Uterus (tissue), 4 donors: ENCODE measurements around the gene DNHD1. TPM values are rescaled to one million over a fixed set of nuclear protein-coding genes. Genes with fewer than 3 reads are reported as not detected.

Experiments used
- DNase-seq, 2 donors: peaks; one replicate each; pipeline ENCODE4 v3.0.0-alpha.2; 2019 to 2020
- H3K27ac ChIP-seq, 2 donors: fragments of 200-600 bp; sonication (generic); 1 replicate in 1 of 2; 2 replicates in 1 of 2; pipeline ENCODE4 v1.5.1; 2016 to 2018
- H3K27me3 ChIP-seq, 2 donors: fragments of 200-600 bp; sonication (generic); one replicate each; pipeline ENCODE4 v1.5.1; 2018 to 2019; ENCODE audit warnings: control low read depth in 1 of 2
- H3K36me3 ChIP-seq, 2 donors: fragments of 200-600 bp; sonication (generic); one replicate each; pipeline ENCODE4 v1.5.1; 2019; ENCODE audit warnings: control low read depth in 1 of 2
- H3K4me1 ChIP-seq, 2 donors: fragments of 200-600 bp; sonication (generic); one replicate each; pipeline ENCODE4 v1.5.1; 2018 to 2019; ENCODE audit warnings: control low read depth in 1 of 2
- H3K4me3 ChIP-seq, 2 donors: fragments of 200-600 bp; sonication (generic); 1 replicate in 1 of 2; 2 replicates in 1 of 2; pipeline ENCODE4 v1.5.1; 2018 to 2019; ENCODE audit warnings: mild to moderate bottlenecking in 1 of 2
- H3K9me3 ChIP-seq, 2 donors: fragments of 200-600 bp; sonication (generic); one replicate each; pipeline ENCODE4 v1.5.1; 2019; ENCODE audit warnings: control low read depth in 1 of 2
- POLR2A ChIP-seq, 2 donors: fragments of 450-650 bp; IDR thresholded peaks; one replicate each; pipeline ENCODE4 v1.6.1; 2016; ENCODE audit warnings: antibody characterized with exemption in 2 of 2, mild to moderate bottlenecking in 1 of 2, moderate library complexity in 1 of 2
- intact Hi-C: fragments of 100-400 bp; cut with DNase I; formaldehyde crosslinking; loops from one replicate; pipeline ENCODE4 v1.15.1; 2023; ENCODE audit warnings: low total_unique reads
- total RNA-seq, 4 donors: library from RNA; depleted of rRNA in 3 of 4; stranded (reverse); fragments of >200 nt in 3 of 4; gene quantifications; one replicate each; pipeline versions ENCODE4 v1.1.0 to v1.2.4, GENCODE V29; 2014 to 2023
- TF ChIP-seq, protein P1 (sequence below), 4 experiments: fragments of 200-600 bp in 2 of 4; fragments of 450-650 bp in 2 of 4; sonication (generic) in 2 of 4; IDR thresholded peaks; one replicate each; pipeline ENCODE4 v1.5.1; 2016 to 2019; ENCODE audit warnings: antibody characterized with exemption in 4 of 4, mild to moderate bottlenecking in 2 of 4, moderate library complexity in 1 of 4
- donor health status: DM: yes; HTN: yes; CAD: no.

DNHD1 gene
- total RNA-seq, 4 donors from 2014 or later, result 9.4 to 32.5 (median 22.5) TPM

DNA sequence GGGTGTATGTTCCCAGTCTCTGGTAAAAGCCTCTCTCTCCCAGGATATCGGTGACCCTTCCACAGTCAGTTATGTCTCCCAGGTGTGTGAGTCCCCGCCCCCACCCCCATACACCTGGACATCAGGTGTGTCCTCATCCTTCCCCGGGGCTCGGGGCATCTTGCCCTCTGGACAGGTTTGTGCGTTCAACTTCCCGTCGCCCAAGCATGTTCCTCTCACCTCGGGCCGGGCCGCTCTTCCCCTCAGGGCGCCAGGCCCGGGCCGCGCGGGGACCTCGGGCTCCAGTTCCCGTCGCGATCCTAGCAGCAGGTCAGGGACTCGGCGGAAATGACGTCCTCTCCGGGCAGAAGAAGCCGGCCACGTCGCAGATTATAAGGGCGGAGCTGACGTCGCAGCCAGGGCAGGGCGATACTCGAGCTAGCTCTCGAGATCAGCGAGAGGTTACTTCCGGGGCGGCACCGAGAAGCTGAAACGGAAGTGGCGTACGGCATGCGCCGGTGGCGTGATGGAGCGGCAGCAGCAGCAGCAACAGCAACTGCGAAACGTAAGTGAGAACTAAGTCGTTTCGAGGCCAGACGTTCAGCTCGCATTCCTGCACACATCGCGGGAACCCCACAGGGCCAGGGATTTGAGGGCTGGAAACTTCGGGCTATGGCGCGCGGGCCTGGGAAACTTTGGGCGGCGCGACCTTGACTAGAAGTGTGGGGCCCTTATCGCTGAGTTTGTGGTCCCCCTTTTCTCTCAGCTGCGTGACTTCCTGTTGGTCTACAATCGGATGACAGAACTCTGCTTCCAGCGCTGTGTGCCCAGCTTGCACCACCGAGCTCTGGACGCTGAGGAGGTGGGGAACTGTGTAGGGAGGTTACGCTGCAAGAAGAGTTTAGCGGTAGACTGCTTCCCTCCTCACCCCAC lies 15.8 kb upstream of the DNHD1 start, which contains the start of the genes ARFIP2 and TIMM10B:
ARFIP2 (minus strand) TSS at position 320 of the 912 bp plus-strand sequence. CDS start 910 bp downstream, outside the sequence.
TIMM10B (plus strand) TSS at position 490 of the 912 bp plus-strand sequence; CDS start at position 506, 16 bp downstream.
- Histone ChIP-seq H3K4me3 (peak within 1 kb of the TSS; percentile 84 to 92), H3K27ac (peak within 1 kb of the TSS; percentile 93 to 94), H3K4me1 (peaks cover 6% of the 10 kb centered on the region in 2 donors), H3K36me3 (no peaks in the 10 kb centered on the region), H3K9me3 (no peaks in the 10 kb centered on the region), H3K27me3 (no peaks in the 10 kb centered on the region)
- intact Hi-C loops, result no loop called here
- TF ChIP-seq POLR2A (IDR thresholded peaks at IDR 0.05), result peak; percentile 84 to 88
- TF ChIP-seq, protein P1, sequence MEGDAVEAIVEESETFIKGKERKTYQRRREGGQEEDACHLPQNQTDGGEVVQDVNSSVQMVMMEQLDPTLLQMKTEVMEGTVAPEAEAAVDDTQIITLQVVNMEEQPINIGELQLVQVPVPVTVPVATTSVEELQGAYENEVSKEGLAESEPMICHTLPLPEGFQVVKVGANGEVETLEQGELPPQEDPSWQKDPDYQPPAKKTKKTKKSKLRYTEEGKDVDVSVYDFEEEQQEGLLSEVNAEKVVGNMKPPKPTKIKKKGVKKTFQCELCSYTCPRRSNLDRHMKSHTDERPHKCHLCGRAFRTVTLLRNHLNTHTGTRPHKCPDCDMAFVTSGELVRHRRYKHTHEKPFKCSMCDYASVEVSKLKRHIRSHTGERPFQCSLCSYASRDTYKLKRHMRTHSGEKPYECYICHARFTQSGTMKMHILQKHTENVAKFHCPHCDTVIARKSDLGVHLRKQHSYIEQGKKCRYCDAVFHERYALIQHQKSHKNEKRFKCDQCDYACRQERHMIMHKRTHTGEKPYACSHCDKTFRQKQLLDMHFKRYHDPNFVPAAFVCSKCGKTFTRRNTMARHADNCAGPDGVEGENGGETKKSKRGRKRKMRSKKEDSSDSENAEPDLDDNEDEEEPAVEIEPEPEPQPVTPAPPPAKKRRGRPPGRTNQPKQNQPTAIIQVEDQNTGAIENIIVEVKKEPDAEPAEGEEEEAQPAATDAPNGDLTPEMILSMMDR (IDR thresholded peaks at IDR 0.05), result no peak
- DNase-seq, result peak; percentile 98 to 99

DNA sequence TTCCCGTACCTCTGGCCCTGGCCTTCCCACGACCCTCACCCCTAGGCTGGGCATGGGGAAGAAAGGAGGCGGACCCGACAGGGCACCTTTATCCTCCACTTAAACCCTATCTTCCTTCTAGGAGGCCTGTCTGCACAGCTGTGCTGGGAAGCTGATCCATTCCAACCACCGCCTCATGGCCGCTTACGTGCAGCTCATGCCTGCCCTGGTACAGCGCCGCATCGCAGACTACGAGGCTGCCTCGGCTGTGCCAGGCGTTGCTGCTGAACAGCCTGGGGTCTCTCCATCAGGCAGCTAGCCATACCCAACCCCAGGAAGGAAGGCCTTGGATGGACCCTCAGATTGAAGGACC lies 15.2 kb upstream of the DNHD1 start:
- intact Hi-C loops, result no loop called here
- H3K36me3 ChIP-seq, result no peaks in the 10 kb centered on the region
- H3K27me3 ChIP-seq, result no peaks in the 10 kb centered on the region
- peak overlapping the region; percentile 84 to 92 for H3K4me3 ChIP-seq
- TF ChIP-seq, protein P1 (IDR thresholded peaks at IDR 0.05), result no peak
- no peak for TF ChIP-seq POLR2A (IDR thresholded peaks at IDR 0.05)
- no peak for DNase-seq
- no peaks in the 10 kb centered on the region for H3K9me3 ChIP-seq
- peak overlapping the region; percentile 93 to 94 for H3K27ac ChIP-seq
- H3K4me1 ChIP-seq, result peaks cover 6% of the 10 kb centered on the region in 2 donors

DNA sequence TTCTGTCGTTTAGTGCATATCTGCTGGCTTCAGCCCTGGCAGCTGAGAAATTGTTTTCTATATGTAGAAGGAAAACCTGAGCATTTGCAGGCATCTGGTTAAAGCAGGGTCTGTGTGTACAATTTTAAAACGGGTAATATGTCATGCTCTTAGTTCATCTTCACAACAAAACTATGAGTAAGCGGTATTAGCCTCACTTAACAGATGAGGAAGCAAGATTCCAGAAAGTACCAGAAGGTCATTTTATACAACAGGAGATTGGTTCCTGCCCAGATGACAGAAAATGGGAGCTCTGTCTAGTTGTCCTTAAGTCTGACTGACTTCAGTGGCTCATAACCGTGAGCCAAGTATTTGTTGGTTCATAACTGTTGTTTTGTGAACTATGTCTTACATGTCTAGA lies 14.6 kb upstream of the DNHD1 start:
- no peaks in the 10 kb centered on the region for H3K36me3 ChIP-seq
- H3K9me3 ChIP-seq, result no peaks in the 10 kb centered on the region
- H3K4me3 ChIP-seq, result peak overlapping the region; percentile 84 to 92
- no peak for DNase-seq
- no peaks in the 10 kb centered on the region for H3K27me3 ChIP-seq
- intact Hi-C loops, result no loop called here
- TF ChIP-seq, protein P1 (IDR thresholded peaks at IDR 0.05), result no peak
- TF ChIP-seq POLR2A (IDR thresholded peaks at IDR 0.05), result no peak
- peak overlapping the region; percentile 93 to 94 for H3K27ac ChIP-seq
- peaks cover 6% of the 10 kb centered on the region in 2 donors for H3K4me1 ChIP-seq

DNA sequence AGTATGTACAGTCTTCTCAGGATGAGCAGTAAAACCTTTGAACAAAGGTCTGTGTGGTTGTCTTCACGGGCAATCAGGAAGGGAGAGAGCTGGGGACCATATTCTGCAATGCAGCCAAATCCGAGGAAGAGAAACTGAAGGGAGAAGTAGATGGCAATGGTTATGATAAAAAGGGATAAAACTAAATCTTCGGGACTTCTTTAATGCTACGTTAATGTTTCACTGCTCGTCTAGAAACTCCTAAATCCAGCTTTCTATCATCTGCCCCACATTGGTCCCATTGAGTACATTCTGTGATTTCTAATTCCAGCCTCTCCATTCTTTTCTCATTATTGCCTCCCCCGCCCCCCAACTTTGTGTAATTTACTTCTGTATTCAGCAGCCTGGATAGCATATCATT lies 14.1 kb upstream of the DNHD1 start:
- H3K36me3 ChIP-seq, result no peaks in the 10 kb centered on the region

More for the DNA sequence above, 14.1 kb upstream of the DNHD1 start:
- Histone ChIP-seq H3K27ac (no peak overlapping the region), H3K27me3 (no peaks in the 10 kb centered on the region), H3K4me3 (no peak overlapping the region), H3K9me3 (no peaks in the 10 kb centered on the region), H3K4me1 (peaks cover 6% of the 10 kb centered on the region in 2 donors)
- TF ChIP-seq, protein P1 (IDR thresholded peaks at IDR 0.05), result no peak
- TF ChIP-seq POLR2A (IDR thresholded peaks at IDR 0.05), result no peak
- DNase-seq, result no peak
- intact Hi-C loops, result no loop called here
